ENCODE results near the gene ARPC5.

GRCh38 chr1:183593356-183593755, 42.2 kb downstream of the ARPC5 start:
- TF ChIP-seq EZH2 (IDR thresholded peaks at IDR 0.05; ENCODE audit: borderline replicate concordance) (no peak), EZH2phosphoT487 (IDR thresholded peaks at IDR 0.05; ENCODE audit: low read depth, severe bottlenecking, unreplicated experiment) (no peak)
- TF ChIP-seq, protein P1, sequence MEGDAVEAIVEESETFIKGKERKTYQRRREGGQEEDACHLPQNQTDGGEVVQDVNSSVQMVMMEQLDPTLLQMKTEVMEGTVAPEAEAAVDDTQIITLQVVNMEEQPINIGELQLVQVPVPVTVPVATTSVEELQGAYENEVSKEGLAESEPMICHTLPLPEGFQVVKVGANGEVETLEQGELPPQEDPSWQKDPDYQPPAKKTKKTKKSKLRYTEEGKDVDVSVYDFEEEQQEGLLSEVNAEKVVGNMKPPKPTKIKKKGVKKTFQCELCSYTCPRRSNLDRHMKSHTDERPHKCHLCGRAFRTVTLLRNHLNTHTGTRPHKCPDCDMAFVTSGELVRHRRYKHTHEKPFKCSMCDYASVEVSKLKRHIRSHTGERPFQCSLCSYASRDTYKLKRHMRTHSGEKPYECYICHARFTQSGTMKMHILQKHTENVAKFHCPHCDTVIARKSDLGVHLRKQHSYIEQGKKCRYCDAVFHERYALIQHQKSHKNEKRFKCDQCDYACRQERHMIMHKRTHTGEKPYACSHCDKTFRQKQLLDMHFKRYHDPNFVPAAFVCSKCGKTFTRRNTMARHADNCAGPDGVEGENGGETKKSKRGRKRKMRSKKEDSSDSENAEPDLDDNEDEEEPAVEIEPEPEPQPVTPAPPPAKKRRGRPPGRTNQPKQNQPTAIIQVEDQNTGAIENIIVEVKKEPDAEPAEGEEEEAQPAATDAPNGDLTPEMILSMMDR (IDR thresholded peaks at IDR 0.05; ENCODE audit: poor library complexity): no peak

Data from hepatocyte (in vitro differentiated cells).